VCaP (cell line): ENCODE results near the gene WDR88.

Experiments used
- H3K27ac ChIP-seq: fragments of 450-650 bp; 2 replicates; pipeline ENCODE4 v1.5.1; 2017
- CTCF ChIP-seq: fragments of 450-650 bp; conservative IDR thresholded peaks from 2 replicates; pipeline ENCODE4 v1.5.1; 2017; ENCODE audit warnings: mild to moderate bottlenecking, moderate library complexity

Gene WDR88

GRCh38 chr19:33130433-33130832 lies 1.5 kb upstream of the WDR88 start:
- TF ChIP-seq CTCF: no peak
- no peak overlapping the region for H3K27ac ChIP-seq

GRCh38 chr19:33132425-33132824 lies 511 bp downstream of the WDR88 start:
- TF ChIP-seq CTCF: peak; percentile 45; the same call in 1 of the 2 replicates
- H3K27ac ChIP-seq: no peak overlapping the region

GRCh38 chr19:33133438-33134031 lies 1.6 kb downstream of the WDR88 start:
- no peak for TF ChIP-seq CTCF
- H3K27ac ChIP-seq: peak overlapping the region; percentile 15; the same call in 1 of the 2 replicates

- no peak for TF ChIP-seq CTCF
- no peak overlapping the region for H3K27ac ChIP-seq
Measured at GRCh38 chr19:33134571-33135041, 2.7 kb downstream of the WDR88 start.

- H3K27ac ChIP-seq: no peak overlapping the region
- TF ChIP-seq CTCF: no peak
Measured at GRCh38 chr19:33139165-33139564, 7.3 kb downstream of the WDR88 start.

- H3K27ac ChIP-seq: no peak overlapping the region
- peak; percentile 98 for TF ChIP-seq CTCF
Measured at GRCh38 chr19:33143897-33144405, 12.0 kb downstream of the WDR88 start.

- H3K27ac ChIP-seq: no peak overlapping the region
- TF ChIP-seq CTCF: no peak
Measured at GRCh38 chr19:33146209-33146608, 14.3 kb downstream of the WDR88 start.
